Kidney epithelial cell (primary cell): ENCODE data around the gene BMP7. TPM values are rescaled to one million over a fixed set of nuclear protein-coding genes. Genes with fewer than 3 reads are reported as not detected.

Source experiments
- DNase-seq: peaks from one replicate; pipeline ENCODE4 v3.0.0-alpha.2; 2010; ENCODE audit warnings: low read depth
- H3K27me3 ChIP-seq: 2 replicates; pipeline ENCODE4 v1.6.0; 2011; ENCODE audit warnings: low read length; ENCODE audit not compliant: control insufficient read depth, insufficient read depth
- H3K36me3 ChIP-seq: 2 replicates; pipeline ENCODE4 v1.5.1; 2011; ENCODE audit warnings: low read length; ENCODE audit not compliant: control insufficient read depth, insufficient read depth
- H3K4me3 ChIP-seq: 2 replicates; pipeline ENCODE4 v1.5.1; 2011; ENCODE audit warnings: low read depth, mild to moderate bottlenecking, control low read depth, low read length
- CTCF ChIP-seq: IDR thresholded peaks from 2 replicates; pipeline ENCODE4 v1.5.1; 2011; ENCODE audit warnings: mild to moderate bottlenecking, moderate library complexity, low read length, control low read depth, inconsistent platforms; ENCODE audit not compliant: insufficient read depth, poor library complexity, severe bottlenecking
- total RNA-seq: library from RNA; depleted of rRNA; stranded (reverse); fragments of >200 nt; gene quantifications from 2 replicates; pipeline ENCODE4 v1.2.3, GENCODE V29; 2015

BMP7 gene
- total RNA-seq, 1 donor from 2014 or later: 21.8 TPM

GRCh38 chr20:57200882-57201695, 65.4 kb downstream of the BMP7 start:
- Histone ChIP-seq H3K36me3 (no peaks in the 10 kb centered on the region), H3K27me3 (no peaks in the 10 kb centered on the region), H3K4me3 (no peak overlapping the region)
- TF ChIP-seq CTCF: no peak
- no peak for DNase-seq

GRCh38 chr20:57199656-57200405, 66.6 kb downstream of the BMP7 start:
- no peaks in the 10 kb centered on the region for H3K27me3 ChIP-seq
- H3K4me3 ChIP-seq: no peak overlapping the region
- H3K36me3 ChIP-seq: no peaks in the 10 kb centered on the region
- no peak for DNase-seq
- TF ChIP-seq CTCF: no peak

- TF ChIP-seq CTCF: no peak
- DNase-seq: no peak
- no peaks in the 10 kb centered on the region for H3K36me3 ChIP-seq
- H3K27me3 ChIP-seq: no peaks in the 10 kb centered on the region
- H3K4me3 ChIP-seq: no peak overlapping the region
Observed at GRCh38 chr20:57198132-57199072, 68.0 kb downstream of the BMP7 start.

- no peak for DNase-seq
- Histone ChIP-seq H3K36me3 (no peaks in the 10 kb centered on the region), H3K27me3 (no peaks in the 10 kb centered on the region), H3K4me3 (no peak overlapping the region)
- no peak for TF ChIP-seq CTCF
Observed at GRCh38 chr20:57197352-57198131, 68.9 kb downstream of the BMP7 start.

GRCh38 chr20:57195469-57196100, 70.9 kb downstream of the BMP7 start:
- Histone ChIP-seq H3K27me3 (no peaks in the 10 kb centered on the region), H3K36me3 (no peaks in the 10 kb centered on the region), H3K4me3 (no peak overlapping the region)
- DNase-seq: no peak
- no peak for TF ChIP-seq CTCF
